OCI-LY3 (cell line): ENCODE measurements around the gene SLC38A7.

ENCODE experiments used
- H2AFZ ChIP-seq: fragments of 200-600, 300-600 bp; shearing (Covaris generic); 2 replicates; pipeline ENCODE4 v1.6.0; 2014; ENCODE audit warnings: antibody characterized with exemption, low read depth, low read length
- H3K27ac ChIP-seq: fragments of 200-600, 300-600 bp; sonication (generic); 2 replicates; pipeline ENCODE4 v1.5.1; 2014; ENCODE audit warnings: mild to moderate bottlenecking, low read length, moderate library complexity, mixed read lengths
- H3K27me3 ChIP-seq: fragments of 200-600, 300-600 bp; sonication (generic); 2 replicates; pipeline ENCODE4 v1.6.1; 2014; ENCODE audit warnings: low read depth, low read length, mixed read lengths
- H3K36me3 ChIP-seq: fragments of 200-600, 300-600 bp; sonication (generic); replicated peaks from 2 replicates; pipeline ENCODE3; 2014; ENCODE audit warnings: low read depth, low read length, mixed read lengths
- H3K4me1 ChIP-seq: fragments of 300-600, 200-600 bp; sonication (generic); 2 replicates; pipeline ENCODE4 v1.6.1; 2014; ENCODE audit warnings: low read length, mixed read lengths
- H3K4me2 ChIP-seq: fragments of 200-600, 300-600 bp; sonication (generic); 2 replicates; pipeline ENCODE4 v1.6.1; 2014; ENCODE audit warnings: low read length, mixed read lengths
- H3K4me3 ChIP-seq: fragments of 300-600, 200-600 bp; sonication (generic); 2 replicates; pipeline ENCODE4 v1.5.1; 2014; ENCODE audit warnings: antibody characterized with exemption, mild to moderate bottlenecking, low read length, moderate library complexity
- H3K79me2 ChIP-seq: fragments of 300-600, 200-600 bp; shearing (Covaris generic); 2 replicates; pipeline ENCODE4 v1.6.1; 2014; ENCODE audit warnings: mild to moderate bottlenecking, low read length, mixed read lengths
- H3K9ac ChIP-seq: fragments of 300-600, 200-600 bp; shearing (Covaris generic); 2 replicates; pipeline ENCODE4 v1.6.0; 2014; ENCODE audit warnings: mild to moderate bottlenecking, low read length, moderate library complexity
- H3K9me3 ChIP-seq: fragments of 200-600, 300-600 bp; shearing (Covaris generic); 2 replicates; pipeline ENCODE4 v1.6.1; 2014; ENCODE audit warnings: low read length, mixed read lengths; ENCODE audit not compliant: insufficient read depth
- H4K20me1 ChIP-seq: fragments of 200-600, 300-600 bp; sonication (generic); 2 replicates; pipeline ENCODE4 v1.6.1; 2016; ENCODE audit warnings: low read length, mixed read lengths; ENCODE audit not compliant: insufficient read depth
- CTCF ChIP-seq: fragments of 200-600, 300-600 bp; sonication (generic); IDR thresholded peaks from 2 replicates; pipeline ENCODE4 v1.5.1; 2014; ENCODE audit warnings: antibody characterized with exemption, low read length, low read depth
- EZH2phosphoT487 ChIP-seq: fragments of 200-600 bp; shearing (Covaris generic); IDR thresholded peaks from 2 replicates; pipeline ENCODE4 v1.6.1; 2018; ENCODE audit warnings: antibody characterized with exemption, mixed run types, low read depth

Gene SLC38A7

GRCh38 chr16:58727028-58727781 lies 42.6 kb upstream of the SLC38A7 start:
- Histone ChIP-seq H3K9me3 (no peaks in the 10 kb centered on the region), H3K4me2 (no peak overlapping the region), H2AFZ (no peak overlapping the region), H3K9ac (no peak overlapping the region), H4K20me1 (peaks cover 24% of the 10 kb centered on the region), H3K36me3 (peaks cover 18% of the 10 kb centered on the region), H3K79me2 (peaks cover 65% of the 10 kb centered on the region), H3K27ac (no peak overlapping the region), H3K4me3 (no peak overlapping the region), H3K27me3 (no peaks in the 10 kb centered on the region), H3K4me1 (peaks cover 8% of the 10 kb centered on the region)
- TF ChIP-seq EZH2phosphoT487 (no peak), CTCF (no peak)

GRCh38 chr16:58723109-58723508 lies 38.5 kb upstream of the SLC38A7 start:
- Histone ChIP-seq H3K9me3 (no peaks in the 10 kb centered on the region), H3K4me2 (no peak overlapping the region), H3K36me3 (peaks cover 31% of the 10 kb centered on the region), H3K4me1 (no peaks in the 10 kb centered on the region), H3K27ac (no peak overlapping the region), H4K20me1 (no peaks in the 10 kb centered on the region; the same call in 1 of the 2 replicates), H3K4me3 (no peak overlapping the region), H3K79me2 (peaks cover 26% of the 10 kb centered on the region), H3K9ac (no peak overlapping the region), H2AFZ (no peak overlapping the region), H3K27me3 (no peaks in the 10 kb centered on the region)
- no peak for TF ChIP-seq EZH2phosphoT487
- TF ChIP-seq CTCF: no peak

GRCh38 chr16:58717994-58718393 lies 33.4 kb upstream of the SLC38A7 start:
- Histone ChIP-seq H3K79me2 (no peaks in the 10 kb centered on the region), H3K36me3 (peaks cover 52% of the 10 kb centered on the region), H3K27ac (no peak overlapping the region), H2AFZ (no peak overlapping the region), H3K9ac (no peak overlapping the region), H3K4me1 (no peaks in the 10 kb centered on the region), H3K4me2 (no peak overlapping the region), H3K4me3 (no peak overlapping the region), H3K27me3 (no peaks in the 10 kb centered on the region), H4K20me1 (no peaks in the 10 kb centered on the region; the same call in 1 of the 2 replicates), H3K9me3 (no peaks in the 10 kb centered on the region)
- TF ChIP-seq EZH2phosphoT487 (no peak), CTCF (no peak)

- H3K4me1 ChIP-seq: no peaks in the 10 kb centered on the region
- H3K79me2 ChIP-seq: no peaks in the 10 kb centered on the region
- no peak overlapping the region for H3K4me2 ChIP-seq
- H3K9ac ChIP-seq: no peak overlapping the region
- H3K27ac ChIP-seq: no peak overlapping the region
- peaks cover 52% of the 10 kb centered on the region for H3K36me3 ChIP-seq
- H3K4me3 ChIP-seq: no peak overlapping the region
- no peaks in the 10 kb centered on the region for H3K27me3 ChIP-seq
- H2AFZ ChIP-seq: no peak overlapping the region
- H3K9me3 ChIP-seq: no peaks in the 10 kb centered on the region
- H4K20me1 ChIP-seq: no peaks in the 10 kb centered on the region; the same call in 1 of the 2 replicates
- TF ChIP-seq CTCF (no peak), EZH2phosphoT487 (no peak)
Observed at GRCh38 chr16:58716468-58716867, 31.9 kb upstream of the SLC38A7 start.
